A172 (cell line): ENCODE data around the gene FYB1. TPM values are rescaled to one million over a fixed set of nuclear protein-coding genes. Genes with fewer than 3 reads are reported as not detected.
"Not testable (repeated sequence)": the region's sequence is repeated elsewhere in the genome, so short reads cannot be mapped to it uniquely, and the experiment has no call there.

Experiments used
- DNase-seq: peaks from one replicate; pipeline ENCODE4 v3.0.0-alpha.2; 2015; ENCODE audit warnings: low spot score
- total RNA-seq: library from RNA; depleted of rRNA; stranded (reverse); fragments of >200 nt; shearing (Covaris generic); gene quantifications from 2 replicates; pipeline ENCODE4 v1.2.3, GENCODE V29; 2014; rRNA removed

The FYB1 gene, protein sequence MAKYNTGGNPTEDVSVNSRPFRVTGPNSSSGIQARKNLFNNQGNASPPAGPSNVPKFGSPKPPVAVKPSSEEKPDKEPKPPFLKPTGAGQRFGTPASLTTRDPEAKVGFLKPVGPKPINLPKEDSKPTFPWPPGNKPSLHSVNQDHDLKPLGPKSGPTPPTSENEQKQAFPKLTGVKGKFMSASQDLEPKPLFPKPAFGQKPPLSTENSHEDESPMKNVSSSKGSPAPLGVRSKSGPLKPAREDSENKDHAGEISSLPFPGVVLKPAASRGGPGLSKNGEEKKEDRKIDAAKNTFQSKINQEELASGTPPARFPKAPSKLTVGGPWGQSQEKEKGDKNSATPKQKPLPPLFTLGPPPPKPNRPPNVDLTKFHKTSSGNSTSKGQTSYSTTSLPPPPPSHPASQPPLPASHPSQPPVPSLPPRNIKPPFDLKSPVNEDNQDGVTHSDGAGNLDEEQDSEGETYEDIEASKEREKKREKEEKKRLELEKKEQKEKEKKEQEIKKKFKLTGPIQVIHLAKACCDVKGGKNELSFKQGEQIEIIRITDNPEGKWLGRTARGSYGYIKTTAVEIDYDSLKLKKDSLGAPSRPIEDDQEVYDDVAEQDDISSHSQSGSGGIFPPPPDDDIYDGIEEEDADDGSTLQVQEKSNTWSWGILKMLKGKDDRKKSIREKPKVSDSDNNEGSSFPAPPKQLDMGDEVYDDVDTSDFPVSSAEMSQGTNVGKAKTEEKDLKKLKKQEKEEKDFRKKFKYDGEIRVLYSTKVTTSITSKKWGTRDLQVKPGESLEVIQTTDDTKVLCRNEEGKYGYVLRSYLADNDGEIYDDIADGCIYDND
- total RNA-seq = 0.05 and 0.12 TPM in 2 replicates

DNA sequence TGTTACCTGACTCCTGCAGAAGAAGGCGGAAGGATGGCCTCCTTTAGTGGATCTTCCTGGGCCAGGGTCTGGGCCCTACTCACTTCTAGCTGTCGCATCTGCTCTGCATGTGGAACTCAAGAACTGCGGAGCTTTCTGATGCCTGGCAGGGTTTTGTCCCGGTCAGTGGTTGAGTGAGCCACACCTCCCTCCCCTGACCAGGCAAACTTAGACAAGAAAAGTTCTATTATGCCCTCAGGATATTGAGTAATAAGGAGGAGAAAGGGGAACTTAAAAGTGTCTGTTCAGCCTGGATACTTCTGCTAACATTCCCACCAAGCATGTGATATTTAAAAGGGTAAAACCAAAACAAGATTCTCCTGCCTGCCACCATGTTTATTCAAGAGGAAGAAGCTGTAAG is at the start of gene FYB1:
TSS of gene FYB1 (minus strand) at position 127 of the 400 bp plus-strand sequence. CDS start 16,603 bp downstream, outside the sequence.
- no peak for DNase-seq

DNA sequence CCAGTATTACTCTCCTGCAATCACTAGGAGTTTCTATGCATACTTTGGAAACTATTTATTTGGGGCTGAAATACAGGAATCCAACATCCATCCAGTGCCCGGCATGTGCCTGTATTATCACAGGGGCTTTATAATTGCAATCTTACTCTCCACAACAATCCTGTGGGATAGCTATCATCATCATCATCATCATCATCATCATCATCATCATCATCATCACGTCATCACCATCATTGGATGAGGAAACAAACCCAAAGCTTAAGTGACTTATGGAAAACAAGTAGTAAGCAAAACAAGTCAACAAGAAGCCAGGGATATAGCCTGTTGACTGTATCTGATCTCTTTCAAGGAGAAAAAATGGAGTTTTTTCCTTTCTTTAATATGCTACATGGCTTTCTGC is 47.8 kb upstream of the FYB1 start:
- DNase-seq = no peak

DNA sequence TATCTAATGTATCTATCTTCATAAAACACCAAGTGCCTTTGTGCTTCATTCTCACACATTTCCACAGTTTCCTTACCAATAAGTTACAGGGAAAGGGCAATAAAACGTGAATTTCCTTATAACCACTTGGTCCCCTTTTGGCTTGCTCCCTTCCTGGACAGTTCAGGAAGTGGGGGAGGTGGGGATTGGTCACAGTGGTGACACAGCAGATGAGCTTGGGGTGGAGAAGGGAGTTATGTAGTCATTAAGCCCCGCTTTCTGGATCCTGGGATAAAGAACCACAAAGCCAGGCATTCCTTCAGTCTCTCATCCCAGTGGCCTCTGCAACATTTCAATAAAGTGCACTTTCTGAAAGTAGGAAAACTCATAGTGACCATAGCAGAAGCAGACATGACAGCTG is 47.1 kb upstream of the FYB1 start:
- DNase-seq = peak; percentile 53

DNA sequence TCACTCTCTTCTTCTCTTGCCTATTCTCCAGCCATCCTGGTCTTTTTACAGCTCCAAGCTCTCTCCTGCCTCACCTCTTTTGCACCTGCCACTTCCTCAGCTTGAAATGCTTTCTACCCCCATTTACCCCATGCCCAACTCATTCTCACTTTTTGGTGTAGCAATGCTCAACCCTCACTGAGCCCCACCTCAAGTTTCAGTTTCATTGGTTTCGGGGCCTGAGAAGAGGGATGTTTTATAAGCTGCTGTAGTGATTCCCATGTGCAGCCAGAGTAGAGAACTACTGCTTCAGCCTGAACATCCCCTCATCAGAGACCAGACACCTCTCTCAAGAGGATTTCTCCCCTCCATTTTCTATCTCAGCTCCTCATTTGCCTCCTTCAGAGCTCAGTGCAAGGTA is 45.2 kb upstream of the FYB1 start:
- DNase-seq = no peak

DNA sequence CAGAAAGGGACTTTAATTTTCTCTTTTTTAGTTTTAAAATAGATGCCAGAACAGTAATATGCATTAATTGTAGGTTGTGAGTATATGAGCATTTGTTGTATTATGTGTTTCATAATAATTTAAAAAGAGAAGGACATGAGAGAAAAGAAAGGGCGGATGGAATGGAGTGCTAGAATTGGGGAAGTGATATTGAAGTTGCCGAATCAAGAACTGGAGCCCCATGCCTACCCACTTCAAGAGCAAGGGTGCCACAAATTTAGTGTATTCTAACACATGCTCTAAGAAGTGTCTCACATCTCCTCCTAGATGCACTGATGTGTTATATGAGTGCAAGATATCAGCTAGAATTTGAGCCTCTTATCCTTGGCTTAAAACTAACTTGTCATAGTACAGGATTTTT is 43.6 kb upstream of the FYB1 start:
- DNase-seq = no peak

DNA sequence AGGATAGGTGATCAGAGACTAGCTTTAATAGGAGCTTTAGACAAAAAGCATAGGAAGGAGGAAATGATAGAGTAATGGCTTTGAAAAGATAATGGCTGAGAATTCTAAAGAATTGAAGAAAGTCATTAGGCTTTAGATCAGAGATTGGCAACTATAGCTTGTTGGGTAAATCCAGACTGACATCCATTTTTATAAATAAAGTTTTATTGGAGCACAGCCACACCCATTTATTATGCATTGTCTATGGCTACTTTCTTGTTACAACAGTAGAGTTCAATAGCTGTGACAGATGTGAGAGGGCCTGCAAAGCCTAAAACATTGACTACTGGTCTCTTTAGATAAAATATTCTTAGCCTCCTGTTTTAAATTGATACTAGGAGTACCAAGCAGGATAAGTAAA is 40.7 kb upstream of the FYB1 start:
- DNase-seq = no peak

DNA sequence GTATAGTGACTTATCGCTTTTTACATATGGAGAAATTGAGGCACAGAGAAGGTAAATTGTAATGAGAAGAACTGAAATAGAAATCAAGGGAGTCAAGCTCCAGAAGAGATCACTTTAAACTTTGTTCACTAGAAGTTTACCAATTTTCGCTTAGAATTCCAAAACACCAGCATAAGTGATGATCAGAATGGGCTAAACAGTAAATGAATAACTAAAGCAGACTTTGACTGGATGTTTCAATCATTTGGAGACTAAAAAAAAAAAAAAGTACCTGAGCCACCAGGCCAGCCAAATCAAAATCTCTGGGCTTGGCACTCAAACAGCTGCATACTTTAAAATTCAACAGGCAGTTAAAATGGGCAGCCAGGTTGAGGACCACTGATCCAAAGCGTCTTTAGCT is 38.2 kb upstream of the FYB1 start:
- no peak for DNase-seq

DNA sequence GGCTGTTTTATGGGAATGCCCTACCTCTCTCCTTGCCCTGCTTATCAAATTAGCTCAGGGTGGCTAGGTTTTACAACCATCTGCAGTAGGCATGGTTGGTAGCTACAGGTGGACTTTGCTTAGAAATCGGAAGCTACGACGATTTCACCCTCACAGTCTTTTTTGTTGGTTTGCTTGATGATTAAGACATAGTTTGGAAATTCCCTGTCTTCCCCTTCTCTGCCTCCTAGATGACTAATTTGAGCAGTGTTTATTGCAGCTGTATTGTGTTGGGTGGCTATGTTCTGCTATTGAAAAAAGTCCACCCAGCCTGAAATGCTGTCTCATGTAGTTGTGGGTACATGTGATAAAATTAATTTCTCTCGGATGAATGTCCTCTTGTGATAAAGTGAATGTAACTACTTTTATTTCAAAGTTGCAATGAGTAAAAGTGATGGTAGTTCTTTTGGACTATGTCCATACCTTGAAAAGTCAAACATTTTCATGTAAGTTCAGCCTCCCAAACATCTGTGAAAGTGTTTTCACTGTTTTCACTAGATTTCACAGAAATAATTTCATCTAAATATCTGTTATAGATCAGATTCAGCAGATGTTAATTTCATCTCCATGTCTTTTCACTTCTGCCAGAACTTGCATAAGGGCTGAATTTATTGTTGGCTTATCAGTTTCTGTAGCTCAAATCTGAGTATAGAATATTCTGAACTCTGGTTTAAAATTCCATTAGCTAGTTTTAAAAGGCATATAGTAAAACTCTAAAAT is 37.3 kb upstream of the FYB1 start:
- peak; percentile 90 for DNase-seq

DNA sequence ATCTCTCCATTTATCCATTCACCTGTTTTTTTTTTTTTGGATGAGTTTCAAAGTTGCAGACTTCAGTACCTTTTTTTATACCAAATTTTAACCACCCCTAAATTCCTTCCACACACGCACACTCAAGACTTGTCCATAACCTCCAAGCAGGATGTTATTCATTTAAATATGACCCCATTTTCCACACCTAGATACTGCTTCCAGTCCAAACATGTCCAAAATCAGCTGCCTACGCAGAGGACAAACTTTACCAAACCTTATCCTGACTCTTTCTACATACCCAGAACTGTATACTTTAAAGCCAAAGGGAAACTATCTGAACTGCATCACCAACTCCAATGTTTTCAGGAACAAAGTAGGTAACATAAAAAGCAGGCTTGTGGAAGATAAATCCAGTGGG is 36.0 kb upstream of the FYB1 start:
- DNase-seq = no peak

DNA sequence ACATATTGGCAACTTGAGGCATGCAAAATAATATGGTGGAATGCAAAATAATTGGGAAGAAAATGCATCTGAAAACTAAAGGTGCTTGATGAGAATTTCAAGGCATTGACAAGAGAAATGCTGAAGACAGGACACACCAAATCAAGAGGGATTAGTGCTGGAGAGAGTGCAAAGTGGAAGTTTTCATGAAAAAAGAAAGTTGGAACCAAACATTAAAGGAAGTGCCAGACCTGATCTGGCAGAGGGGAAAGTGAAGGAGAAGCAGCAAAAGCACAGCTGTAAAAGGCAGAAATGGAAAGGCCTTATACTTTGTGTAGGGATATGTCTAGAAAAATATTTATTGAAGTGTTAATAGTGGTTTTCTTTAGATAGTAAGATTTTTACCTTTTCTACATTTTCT is 35.3 kb upstream of the FYB1 start:
- DNase-seq = no peak

DNA sequence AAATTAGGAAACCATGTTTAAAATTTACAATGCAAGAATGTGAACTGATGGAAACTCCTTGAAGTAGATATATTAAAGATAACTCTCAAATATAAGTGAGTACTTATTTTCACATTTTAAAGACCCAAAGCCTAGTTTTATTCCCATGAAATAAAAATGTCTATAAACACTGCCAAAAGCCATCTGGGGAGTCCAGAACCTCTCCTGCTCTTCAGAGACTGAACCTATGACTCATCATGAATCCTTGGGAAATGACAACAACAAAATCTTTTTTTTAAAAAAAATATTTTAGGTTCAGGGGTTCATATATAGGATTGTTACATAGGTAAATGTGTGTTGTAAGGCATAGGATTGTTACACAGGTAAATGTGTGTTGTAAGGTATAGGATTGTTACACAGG is 33.8 kb upstream of the FYB1 start:
- peak; percentile 9 for DNase-seq

DNA sequence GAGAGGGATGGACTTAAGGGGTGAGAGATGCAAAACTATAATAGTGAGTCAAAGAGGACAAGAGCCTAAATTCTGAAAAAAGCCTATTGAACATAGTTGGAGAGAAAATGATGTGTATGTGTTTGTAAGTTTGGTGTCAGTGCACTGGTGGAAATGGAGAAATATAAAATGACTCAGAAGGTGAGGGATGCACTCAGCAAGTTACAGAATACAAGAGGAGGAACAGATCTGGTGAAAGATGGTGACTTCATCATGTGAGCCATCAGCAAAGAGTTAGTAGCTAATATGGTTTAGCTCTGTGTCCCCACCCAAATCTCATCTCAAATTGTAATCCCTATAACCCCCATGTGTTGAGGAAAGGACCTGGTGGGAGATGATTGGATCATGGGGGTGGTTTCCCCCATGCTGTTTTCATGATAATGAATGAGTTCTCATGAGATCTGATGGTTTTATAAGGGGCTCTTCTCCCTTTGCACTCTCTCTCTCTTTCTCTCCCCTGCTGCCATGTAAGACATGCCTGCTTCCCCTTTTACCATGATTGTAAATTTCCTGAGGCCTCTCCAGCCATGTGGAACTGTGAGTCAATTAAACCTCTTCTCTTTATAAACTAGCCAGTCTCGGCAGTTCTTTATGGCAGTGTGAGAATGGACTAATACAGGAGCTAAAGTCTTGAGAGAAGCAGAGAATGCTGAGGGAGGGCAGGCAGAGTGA is 30.4 kb upstream of the FYB1 start:
- no peak for DNase-seq

DNA sequence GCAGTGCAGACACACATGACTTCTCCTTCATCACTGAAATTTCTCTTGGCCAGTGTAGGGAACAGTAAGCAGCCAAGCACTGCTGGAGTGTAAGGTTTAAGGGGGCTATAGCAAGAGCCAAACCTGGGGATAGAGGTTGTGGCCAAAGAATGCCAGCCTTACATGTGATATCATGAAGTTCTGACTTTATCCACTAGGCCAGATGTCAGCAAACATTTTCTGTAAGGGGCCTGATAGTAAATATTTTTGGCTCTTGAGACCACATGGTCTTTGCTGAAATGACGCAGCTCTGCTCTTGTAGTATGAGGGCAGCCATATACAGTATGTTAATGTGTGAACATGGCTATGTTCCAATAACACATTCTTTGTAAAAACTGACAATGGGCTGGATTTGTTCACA is 29.7 kb upstream of the FYB1 start:
- DNase-seq = no peak

DNA sequence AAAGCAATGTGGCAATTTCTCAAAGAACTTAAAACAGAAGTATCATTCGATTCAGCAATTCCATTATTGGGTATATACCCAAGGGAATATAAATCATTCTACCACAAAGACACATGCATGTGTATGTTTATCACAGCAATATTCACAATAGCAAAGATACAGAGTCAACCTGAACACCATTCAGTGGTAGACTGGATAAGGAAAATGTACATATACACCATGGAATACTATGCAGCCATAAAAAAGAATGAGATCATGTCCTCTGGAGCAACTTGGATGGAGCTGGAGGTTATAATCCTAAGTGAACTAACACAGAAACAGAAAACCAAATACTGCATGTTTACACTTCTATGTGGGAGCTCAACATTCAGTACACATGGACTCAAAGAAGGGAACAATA is 21.4 kb upstream of the FYB1 start:
- no peak for DNase-seq

DNA sequence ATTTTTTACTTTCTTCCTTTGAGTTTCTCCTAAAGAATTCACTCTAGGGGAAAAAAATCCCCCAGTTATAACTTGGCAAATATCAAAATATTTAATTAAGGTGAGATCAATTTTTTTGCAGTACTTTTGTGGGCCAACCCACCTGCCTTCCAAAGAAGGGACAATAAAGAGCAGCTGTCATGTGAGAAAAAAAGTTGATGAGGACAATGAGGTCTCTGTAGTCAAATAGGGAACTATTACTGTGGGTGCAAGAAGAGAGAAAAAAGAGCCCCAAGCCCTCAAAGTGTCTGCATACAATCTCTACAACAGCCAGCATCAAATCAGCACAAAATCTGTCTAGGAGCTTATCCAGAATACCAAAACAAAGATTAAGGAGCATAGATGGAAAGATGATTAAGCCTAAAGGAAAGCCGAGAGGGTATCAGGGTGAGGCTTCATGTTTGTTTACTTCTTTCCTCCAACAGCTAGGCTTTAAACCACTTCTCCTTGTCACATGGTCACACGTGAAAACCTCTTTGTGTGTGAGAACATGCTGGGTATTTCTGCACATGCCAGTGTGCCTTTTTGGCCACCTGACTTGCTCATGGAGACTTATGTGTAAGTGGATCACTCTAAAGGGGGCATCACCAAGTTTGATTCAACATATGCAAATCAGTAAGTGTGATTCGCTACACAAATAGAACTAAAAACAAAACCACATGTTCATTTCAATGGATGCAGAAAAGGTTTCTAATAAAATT is 19.2 kb upstream of the FYB1 start:
- DNase-seq = no peak

DNA sequence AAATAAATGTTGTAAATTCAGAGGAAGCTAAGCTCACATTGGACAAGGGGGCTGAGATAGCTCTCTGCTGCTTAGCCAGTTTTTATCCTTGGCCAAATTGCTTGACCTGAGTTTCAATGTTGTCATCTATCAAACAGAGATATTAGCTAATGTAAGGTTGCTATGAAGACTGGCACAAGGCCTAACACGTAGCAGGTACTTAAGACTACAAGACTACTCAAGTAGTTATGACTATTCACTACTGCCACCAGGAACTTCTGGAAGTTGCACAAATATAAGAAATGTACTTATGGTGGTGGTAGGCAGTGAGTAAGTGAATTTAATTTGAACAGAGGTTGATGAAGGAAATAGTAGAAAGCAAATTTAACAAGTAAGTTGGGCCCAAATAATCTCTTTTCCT is 17.4 kb upstream of the FYB1 start:
- DNase-seq = no peak

DNA sequence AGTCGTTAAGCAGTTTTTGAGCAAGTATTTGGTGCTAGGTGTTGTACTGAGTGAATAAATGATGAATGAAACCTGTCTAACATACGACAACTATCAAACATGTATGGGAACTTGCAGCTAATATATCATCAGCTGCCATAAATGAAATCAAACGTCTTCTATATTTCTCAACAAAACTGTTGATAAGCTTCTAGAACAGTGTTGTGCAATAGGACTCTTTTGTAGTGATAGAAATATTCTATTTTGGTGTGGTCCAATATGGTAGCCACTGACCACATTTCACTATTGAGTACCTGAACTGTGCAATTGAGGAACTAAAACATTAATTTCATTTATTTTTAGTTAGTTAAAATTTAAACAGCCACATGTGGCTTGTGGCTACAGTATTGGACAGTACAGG is 16.3 kb upstream of the FYB1 start:
- no peak for DNase-seq

DNA sequence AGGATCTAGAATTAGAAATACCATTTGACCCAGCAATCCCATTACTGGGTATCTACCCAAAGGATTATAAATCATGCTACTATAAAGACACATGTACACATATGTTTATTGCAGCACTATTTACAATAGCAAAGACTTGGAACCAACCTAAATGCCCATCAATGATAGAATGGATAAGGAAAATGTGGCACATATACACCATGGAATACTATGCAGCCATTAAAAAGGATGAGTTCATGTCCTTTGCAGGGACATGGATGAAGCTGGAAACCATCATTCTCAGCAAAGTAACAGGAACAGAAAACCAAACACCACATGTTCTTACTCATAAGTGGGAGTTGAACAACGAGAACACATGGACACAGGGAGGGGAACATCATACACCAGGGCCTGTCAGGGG is 15.1 kb upstream of the FYB1 start:
- DNase-seq = not testable (repeated sequence)

DNA sequence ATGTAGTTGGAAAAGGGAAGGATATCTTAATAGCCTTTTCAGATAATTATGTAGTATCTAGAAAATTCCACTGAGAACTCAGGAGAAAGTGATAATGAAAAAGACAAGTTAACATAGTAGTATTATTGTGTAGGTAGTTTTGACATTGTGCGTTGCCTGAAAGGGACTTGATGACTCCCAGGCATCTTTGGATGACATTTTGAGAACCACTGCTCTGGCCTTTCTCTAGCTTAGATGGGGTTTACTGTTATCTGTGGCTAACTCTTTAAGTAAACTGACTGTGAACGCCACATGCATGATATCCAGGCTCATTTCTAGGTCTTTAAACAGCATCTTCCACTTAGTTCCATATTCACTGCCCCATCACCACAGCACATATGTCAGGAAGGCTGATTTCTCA is 14.4 kb upstream of the FYB1 start:
- DNase-seq = no peak

DNA sequence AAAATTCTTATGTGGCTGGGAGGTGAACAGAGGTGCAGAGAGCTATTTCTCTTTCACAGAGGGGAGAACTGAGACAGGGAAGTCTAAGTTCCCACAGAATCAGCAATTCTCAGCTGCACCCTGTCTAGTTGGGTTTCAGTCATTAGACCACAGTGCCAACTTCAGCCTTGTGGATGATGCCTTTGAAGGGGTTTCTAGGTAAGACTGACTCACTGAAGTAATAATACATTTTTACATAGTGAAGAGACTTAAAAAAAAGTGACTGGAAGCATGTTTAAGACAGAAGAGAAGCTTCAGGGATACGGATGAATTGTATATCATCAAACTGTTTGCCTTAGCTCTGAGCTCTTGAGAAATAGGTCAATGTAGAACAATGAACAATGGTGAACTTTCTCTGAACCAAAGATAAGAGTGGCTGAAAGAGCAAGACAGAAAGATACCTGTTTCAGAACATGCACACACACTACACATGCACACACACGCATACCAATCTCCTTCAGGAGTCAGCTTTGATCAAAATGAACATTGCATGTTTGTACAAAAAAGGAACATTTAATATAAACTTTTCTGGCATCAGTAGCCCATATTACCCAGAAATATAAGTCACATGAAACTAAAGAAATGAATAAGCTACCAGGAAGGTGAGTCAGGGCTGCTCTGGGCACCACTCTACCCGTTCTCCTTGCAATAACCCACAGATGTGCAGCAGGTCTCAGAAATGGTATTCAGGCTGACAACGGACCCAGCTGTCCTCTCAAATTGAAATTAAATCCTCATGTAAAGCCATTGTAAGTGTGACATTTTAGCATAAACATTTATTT is 12.6 kb upstream of the FYB1 start:
- peak; percentile 33 for DNase-seq
